ENCODE measurements around the gene ABCD1. TPM values are rescaled to one million over a fixed set of nuclear protein-coding genes. Genes with fewer than 3 reads are reported as not detected.

The ABCD1 gene
- total and polyA plus RNA-seq, 9 of the 15 experiments (the other 6 are each of a cell fraction or from before 2014, with no cell fraction given): 0.07 to 6.9 (median 2.2) TPM

- peak; percentile 17; the same call in 1 of the 2 replicates for TF ChIP-seq MGA (IDR thresholded peaks at IDR 0.05)
- TF ChIP-seq XRCC3 (IDR thresholded peaks at IDR 0.05): no peak
- TF ChIP-seq ZNF41 (CRISPR knock-in tag; conservative IDR thresholded peaks at IDR 0.05): no peak
- TF ChIP-seq ZNF655 (CRISPR knock-in tag; IDR thresholded peaks at IDR 0.05): no peak
- TF ChIP-seq ZNF140 (CRISPR knock-in tag; IDR thresholded peaks at IDR 0.05): no peak
- TF ChIP-seq SMARCA4 (IDR thresholded peaks at IDR 0.05): 0 out of 2 replicates have a peak, but pooled peaks have one; percentile 14
- no peak for TF ChIP-seq CSDE1 (IDR thresholded peaks at IDR 0.05)
- TF ChIP-seq MYC (IDR thresholded peaks at IDR 0.05; ENCODE audit: low read depth, low read length): 0 out of 2 replicates have a peak, but pooled peaks have one; percentile 28
- no peak for TF ChIP-seq MYC (CRISPR knock-in tag; IDR thresholded peaks at IDR 0.05; ENCODE audit: borderline replicate concordance, low read depth)
- TF ChIP-seq ARID1B (IDR thresholded peaks at IDR 0.05): peak; percentile 57; the same call in 1 of the 2 replicates
- peak; percentile 66 for TF ChIP-seq CBFA2T3 (IDR thresholded peaks at IDR 0.05)
- TF ChIP-seq ZNF766 (CRISPR knock-in tag; conservative IDR thresholded peaks at IDR 0.05): 0 out of 2 replicates have a peak, but pooled peaks have one; percentile 32
- TF ChIP-seq IRF9 (tag; IDR thresholded peaks at IDR 0.05): no peak
Observed at GRCh38 chrX:153791104-153791852, 66.6 kb downstream of the ABCD1 start (continued).
